ENCODE data around the gene HMX1.

- TF ChIP-seq, protein P1, sequence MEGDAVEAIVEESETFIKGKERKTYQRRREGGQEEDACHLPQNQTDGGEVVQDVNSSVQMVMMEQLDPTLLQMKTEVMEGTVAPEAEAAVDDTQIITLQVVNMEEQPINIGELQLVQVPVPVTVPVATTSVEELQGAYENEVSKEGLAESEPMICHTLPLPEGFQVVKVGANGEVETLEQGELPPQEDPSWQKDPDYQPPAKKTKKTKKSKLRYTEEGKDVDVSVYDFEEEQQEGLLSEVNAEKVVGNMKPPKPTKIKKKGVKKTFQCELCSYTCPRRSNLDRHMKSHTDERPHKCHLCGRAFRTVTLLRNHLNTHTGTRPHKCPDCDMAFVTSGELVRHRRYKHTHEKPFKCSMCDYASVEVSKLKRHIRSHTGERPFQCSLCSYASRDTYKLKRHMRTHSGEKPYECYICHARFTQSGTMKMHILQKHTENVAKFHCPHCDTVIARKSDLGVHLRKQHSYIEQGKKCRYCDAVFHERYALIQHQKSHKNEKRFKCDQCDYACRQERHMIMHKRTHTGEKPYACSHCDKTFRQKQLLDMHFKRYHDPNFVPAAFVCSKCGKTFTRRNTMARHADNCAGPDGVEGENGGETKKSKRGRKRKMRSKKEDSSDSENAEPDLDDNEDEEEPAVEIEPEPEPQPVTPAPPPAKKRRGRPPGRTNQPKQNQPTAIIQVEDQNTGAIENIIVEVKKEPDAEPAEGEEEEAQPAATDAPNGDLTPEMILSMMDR (conservative IDR thresholded peaks at IDR 0.05; ENCODE audit: low read length): no peak
- TF ChIP-seq EZH2phosphoT487 (IDR thresholded peaks at IDR 0.05; ENCODE audit: borderline replicate concordance, low read depth, low read length): no peak
These were observed 5.2 kb downstream of the HMX1 start for GRCh38 chr4:8866421-8866820.
